WTC11 (cell line): ENCODE measurements around the gene TLE4. TPM values are rescaled to one million over a fixed set of nuclear protein-coding genes. Genes with fewer than 3 reads are reported as not detected.

ENCODE experiments used
- ATAC-seq: fragments of 200-7000 bp; cut with Tn5 transposase; 2 replicates; pipeline ENCODE4 v1.10.0; 2021; ENCODE audit warnings: mild to moderate bottlenecking, moderate library complexity
- CTCF ChIA-PET: fragments of 300-600 bp; sonication (Branson Sonifier 250); formaldehyde crosslinking; loops from one replicate; lab custom pipeline; 2021; ENCODE audit warnings: antibody characterized with exemption; lab: Charles Lee
- POLR2A ChIA-PET: fragments of 350-600 bp; sonication (Branson Sonifier 250); formaldehyde crosslinking; loops from one replicate; lab custom pipeline; 2021; ENCODE audit warnings: antibody characterized with exemption; lab: Charles Lee
- DNase-seq: peaks from one replicate; pipeline ENCODE4 v3.0.0; 2021; ENCODE audit warnings: low spot score
- H3K27ac Mint-ChIP-seq: 2 replicates; pipeline ENCODE4 v1.8.0; 2021; ENCODE audit warnings: mixed read lengths
- H3K27me3 Mint-ChIP-seq: 2 replicates; pipeline ENCODE4 v1.8.0; 2021; ENCODE audit warnings: low read depth, mild to moderate bottlenecking, moderate library complexity, mixed read lengths
- H3K36me3 Mint-ChIP-seq: 2 replicates; pipeline ENCODE4 v1.8.0; 2021; ENCODE audit warnings: mixed read lengths
- H3K4me1 Mint-ChIP-seq: 2 replicates; pipeline ENCODE4 v1.8.0; 2022; ENCODE audit warnings: mixed read lengths
- H3K4me3 Mint-ChIP-seq: 2 replicates; pipeline ENCODE4 v1.8.0; 2021; ENCODE audit warnings: mild to moderate bottlenecking, moderate library complexity, mixed read lengths
- H3K9me3 Mint-ChIP-seq: 2 replicates; pipeline ENCODE4 v1.8.0; 2021; ENCODE audit warnings: mixed read lengths
- CBFB ChIP-seq: sonication (generic); formaldehyde crosslinking; IDR thresholded peaks from 2 replicates; pipeline ENCODE4 v1.8.1; 2022; ENCODE audit warnings: mild to moderate bottlenecking, low read depth, missing genetic modification reagents
- E2F1 ChIP-seq: sonication (generic); formaldehyde crosslinking; IDR thresholded peaks from 2 replicates; pipeline ENCODE4 v1.8.0; 2022; ENCODE audit warnings: mild to moderate bottlenecking, missing genetic modification reagents
- ETV6 ChIP-seq: sonication (generic); formaldehyde crosslinking; IDR thresholded peaks from 2 replicates; pipeline ENCODE4 v1.8.1; 2022; ENCODE audit warnings: mild to moderate bottlenecking, missing genetic modification reagents
- FOXJ3 ChIP-seq: sonication (generic); formaldehyde crosslinking; IDR thresholded peaks from 2 replicates; pipeline ENCODE4 v1.9.0; 2021; ENCODE audit warnings: missing genetic modification reagents, mild to moderate bottlenecking, borderline replicate concordance
- GTF2I ChIP-seq: fragments of 250-450 bp; sonication (Bioruptor Pico); conservative IDR thresholded peaks from 2 replicates; pipeline ENCODE4 v1.4.0; 2021; ENCODE audit warnings: mild to moderate bottlenecking
- NR3C1 ChIP-seq: sonication (generic); formaldehyde crosslinking; conservative IDR thresholded peaks from 2 replicates; pipeline ENCODE4 v1.8.1; 2023; ENCODE audit warnings: low read depth, mild to moderate bottlenecking, missing genetic modification reagents
- RORB ChIP-seq: fragments of 250-450 bp; sonication (Bioruptor Pico); IDR thresholded peaks from 2 replicates; pipeline ENCODE4 v1.9.0; 2021; ENCODE audit warnings: mild to moderate bottlenecking
- TCF7 ChIP-seq: sonication (generic); formaldehyde crosslinking; IDR thresholded peaks from 2 replicates; pipeline ENCODE4 v1.8.0; 2022; ENCODE audit warnings: mild to moderate bottlenecking, low read depth, missing genetic modification reagents, moderate library complexity
- TEAD4 ChIP-seq: sonication (generic); formaldehyde crosslinking; IDR thresholded peaks from 2 replicates; pipeline ENCODE4 v1.8.0; 2022; ENCODE audit warnings: mild to moderate bottlenecking, missing genetic modification reagents
- ZNF121 ChIP-seq: sonication (generic); formaldehyde crosslinking; IDR thresholded peaks from 2 replicates; pipeline ENCODE4 v1.8.0; 2023; ENCODE audit warnings: missing genetic modification reagents
- ZNF232 ChIP-seq: sonication (generic); formaldehyde crosslinking; IDR thresholded peaks from 2 replicates; pipeline ENCODE4 v1.8.0; 2022; ENCODE audit warnings: mild to moderate bottlenecking, missing genetic modification reagents
- ZNF281 ChIP-seq: sonication (generic); formaldehyde crosslinking; IDR thresholded peaks from 2 replicates; pipeline ENCODE4 v1.8.0; 2023; ENCODE audit warnings: mild to moderate bottlenecking, missing genetic modification reagents
- ZNF423 ChIP-seq: fragments of 250-450 bp; sonication (Bioruptor Pico); IDR thresholded peaks from 2 replicates; pipeline ENCODE4 v2.1.2; 2022; ENCODE audit warnings: mild to moderate bottlenecking, moderate library complexity
- ZSCAN18 ChIP-seq: fragments of 250-450 bp; sonication (Bioruptor Pico); IDR thresholded peaks from 2 replicates; pipeline ENCODE4 v2.1.2; 2022; ENCODE audit warnings: mild to moderate bottlenecking, moderate library complexity
- total RNA-seq: library from RNA; stranded (reverse); gene quantifications from 3 replicates; pipeline ENCODE4 v1.2.3, GENCODE V29; 2021
- TF ChIP-seq, protein P1 (sequence below): fragments of 250-450 bp; sonication (Bioruptor Pico); IDR thresholded peaks from 2 replicates; pipeline ENCODE4 v1.9.0; 2021; ENCODE audit warnings: moderate library complexity, mild to moderate bottlenecking, inconsistent platforms, borderline replicate concordance
- TF ChIP-seq, protein P2 (sequence below): sonication (generic); formaldehyde crosslinking; IDR thresholded peaks from 2 replicates; pipeline ENCODE4 v1.8.1; 2023; ENCODE audit warnings: mild to moderate bottlenecking, missing genetic modification reagents, borderline replicate concordance
- TF ChIP-seq, protein P3 (sequence below): sonication (generic); formaldehyde crosslinking; IDR thresholded peaks from 2 replicates; pipeline ENCODE4 v1.8.0; 2022; ENCODE audit warnings: mild to moderate bottlenecking, missing genetic modification reagents
- TF ChIP-seq, protein P4 (sequence below): sonication (generic); formaldehyde crosslinking; IDR thresholded peaks from 2 replicates; pipeline ENCODE4 v1.8.0; 2023; ENCODE audit warnings: missing genetic modification reagents, mild to moderate bottlenecking, borderline replicate concordance
- TF ChIP-seq, protein P5 (sequence below): fragments of 250-450 bp; sonication (Bioruptor Pico); IDR thresholded peaks from 2 replicates; pipeline ENCODE4 v1.9.0; 2021; ENCODE audit warnings: mild to moderate bottlenecking

Gene TLE4
- total RNA-seq, 1 experiment from 2014 or later = 48.1 TPM

DNA sequence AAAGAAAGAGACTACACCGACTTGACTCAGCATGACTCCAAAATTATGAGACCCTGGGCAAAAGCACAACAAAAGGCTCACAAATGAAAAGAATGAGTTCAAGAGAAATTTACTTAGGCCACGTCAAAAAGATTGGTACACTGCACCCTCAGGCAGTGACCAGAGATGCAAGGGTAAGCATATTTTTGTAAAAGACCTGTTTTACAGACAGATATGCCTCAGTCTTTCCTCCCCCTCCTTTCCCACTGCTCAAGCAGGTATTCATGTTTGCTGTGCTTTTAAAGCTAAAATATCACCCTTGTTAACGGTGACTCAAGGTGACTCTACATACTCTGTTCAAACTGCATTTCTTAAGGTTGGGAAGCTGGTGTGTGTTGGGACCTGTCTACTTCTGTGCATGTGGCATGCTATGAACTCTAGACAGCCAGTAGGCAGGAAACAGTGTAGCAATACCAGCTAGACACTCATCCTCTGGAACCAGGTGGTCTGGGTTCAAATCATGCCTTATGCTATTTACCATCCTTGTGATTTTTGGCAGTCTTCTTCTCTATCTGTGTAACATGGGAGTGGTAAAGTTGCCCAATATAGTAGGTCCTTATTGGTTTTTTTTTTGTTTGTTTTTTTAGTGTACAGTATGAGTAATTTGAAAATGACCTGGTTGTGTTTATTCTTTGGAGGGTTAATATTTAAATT is 98.7 kb downstream of the TLE4 start (continued):
- TF ChIP-seq ZSCAN18 (CRISPR knock-in tag) = no peak
- TF ChIP-seq ETV6 (CRISPR knock-in tag) = no peak
- no peak for TF ChIP-seq E2F1

- no peak for DNase-seq
- no peaks in the 10 kb centered on the region; the same call in 1 of the 2 replicates for H3K36me3 Mint-ChIP-seq
- ChIA-PET POLR2A (no interaction called here), CTCF (no interaction called here)
- peaks cover 72% of the 10 kb centered on the region for H3K4me1 Mint-ChIP-seq
- H3K27ac Mint-ChIP-seq = no peak overlapping the region; the same call in 1 of the 2 replicates
- ATAC-seq = peak; percentile 38; the same call in 1 of the 2 replicates
- H3K9me3 Mint-ChIP-seq = no peaks in the 10 kb centered on the region
- H3K4me3 Mint-ChIP-seq = no peak overlapping the region
- H3K27me3 Mint-ChIP-seq = no peaks in the 10 kb centered on the region
- TF ChIP-seq TCF7 (CRISPR knock-in tag) = no peak
- TF ChIP-seq, protein P1, sequence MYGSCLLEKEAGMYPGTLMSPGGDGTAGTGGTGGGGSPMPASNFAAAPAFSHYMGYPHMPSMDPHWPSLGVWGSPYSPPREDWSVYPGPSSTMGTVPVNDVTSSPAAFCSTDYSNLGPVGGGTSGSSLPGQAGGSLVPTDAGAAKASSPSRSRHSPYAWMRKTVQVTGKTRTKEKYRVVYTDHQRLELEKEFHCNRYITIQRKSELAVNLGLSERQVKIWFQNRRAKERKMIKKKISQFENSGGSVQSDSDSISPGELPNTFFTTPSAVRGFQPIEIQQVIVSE (CRISPR knock-in tag) = no peak
- no peak for TF ChIP-seq ZNF232 (CRISPR knock-in tag)
- no peak for TF ChIP-seq RORB (CRISPR knock-in tag)
- TF ChIP-seq TEAD4 (CRISPR knock-in tag) = no peak
- no peak for TF ChIP-seq ZNF423 (CRISPR knock-in tag)
- TF ChIP-seq, protein P2, sequence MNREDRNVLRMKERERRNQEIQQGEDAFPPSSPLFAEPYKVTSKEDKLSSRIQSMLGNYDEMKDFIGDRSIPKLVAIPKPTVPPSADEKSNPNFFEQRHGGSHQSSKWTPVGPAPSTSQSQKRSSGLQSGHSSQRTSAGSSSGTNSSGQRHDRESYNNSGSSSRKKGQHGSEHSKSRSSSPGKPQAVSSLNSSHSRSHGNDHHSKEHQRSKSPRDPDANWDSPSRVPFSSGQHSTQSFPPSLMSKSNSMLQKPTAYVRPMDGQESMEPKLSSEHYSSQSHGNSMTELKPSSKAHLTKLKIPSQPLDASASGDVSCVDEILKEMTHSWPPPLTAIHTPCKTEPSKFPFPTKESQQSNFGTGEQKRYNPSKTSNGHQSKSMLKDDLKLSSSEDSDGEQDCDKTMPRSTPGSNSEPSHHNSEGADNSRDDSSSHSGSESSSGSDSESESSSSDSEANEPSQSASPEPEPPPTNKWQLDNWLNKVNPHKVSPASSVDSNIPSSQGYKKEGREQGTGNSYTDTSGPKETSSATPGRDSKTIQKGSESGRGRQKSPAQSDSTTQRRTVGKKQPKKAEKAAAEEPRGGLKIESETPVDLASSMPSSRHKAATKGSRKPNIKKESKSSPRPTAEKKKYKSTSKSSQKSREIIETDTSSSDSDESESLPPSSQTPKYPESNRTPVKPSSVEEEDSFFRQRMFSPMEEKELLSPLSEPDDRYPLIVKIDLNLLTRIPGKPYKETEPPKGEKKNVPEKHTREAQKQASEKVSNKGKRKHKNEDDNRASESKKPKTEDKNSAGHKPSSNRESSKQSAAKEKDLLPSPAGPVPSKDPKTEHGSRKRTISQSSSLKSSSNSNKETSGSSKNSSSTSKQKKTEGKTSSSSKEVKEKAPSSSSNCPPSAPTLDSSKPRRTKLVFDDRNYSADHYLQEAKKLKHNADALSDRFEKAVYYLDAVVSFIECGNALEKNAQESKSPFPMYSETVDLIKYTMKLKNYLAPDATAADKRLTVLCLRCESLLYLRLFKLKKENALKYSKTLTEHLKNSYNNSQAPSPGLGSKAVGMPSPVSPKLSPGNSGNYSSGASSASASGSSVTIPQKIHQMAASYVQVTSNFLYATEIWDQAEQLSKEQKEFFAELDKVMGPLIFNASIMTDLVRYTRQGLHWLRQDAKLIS (CRISPR knock-in tag) = no peak
- TF ChIP-seq ZNF121 (CRISPR knock-in tag) = no peak
- TF ChIP-seq NR3C1 (CRISPR knock-in tag) = no peak
- no peak for TF ChIP-seq GTF2I (CRISPR knock-in tag)
- TF ChIP-seq ZNF281 = no peak
- TF ChIP-seq, protein P3, sequence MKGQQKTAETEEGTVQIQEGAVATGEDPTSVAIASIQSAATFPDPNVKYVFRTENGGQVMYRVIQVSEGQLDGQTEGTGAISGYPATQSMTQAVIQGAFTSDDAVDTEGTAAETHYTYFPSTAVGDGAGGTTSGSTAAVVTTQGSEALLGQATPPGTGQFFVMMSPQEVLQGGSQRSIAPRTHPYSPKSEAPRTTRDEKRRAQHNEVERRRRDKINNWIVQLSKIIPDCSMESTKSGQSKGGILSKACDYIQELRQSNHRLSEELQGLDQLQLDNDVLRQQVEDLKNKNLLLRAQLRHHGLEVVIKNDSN (CRISPR knock-in tag) = no peak
- TF ChIP-seq, protein P4, sequence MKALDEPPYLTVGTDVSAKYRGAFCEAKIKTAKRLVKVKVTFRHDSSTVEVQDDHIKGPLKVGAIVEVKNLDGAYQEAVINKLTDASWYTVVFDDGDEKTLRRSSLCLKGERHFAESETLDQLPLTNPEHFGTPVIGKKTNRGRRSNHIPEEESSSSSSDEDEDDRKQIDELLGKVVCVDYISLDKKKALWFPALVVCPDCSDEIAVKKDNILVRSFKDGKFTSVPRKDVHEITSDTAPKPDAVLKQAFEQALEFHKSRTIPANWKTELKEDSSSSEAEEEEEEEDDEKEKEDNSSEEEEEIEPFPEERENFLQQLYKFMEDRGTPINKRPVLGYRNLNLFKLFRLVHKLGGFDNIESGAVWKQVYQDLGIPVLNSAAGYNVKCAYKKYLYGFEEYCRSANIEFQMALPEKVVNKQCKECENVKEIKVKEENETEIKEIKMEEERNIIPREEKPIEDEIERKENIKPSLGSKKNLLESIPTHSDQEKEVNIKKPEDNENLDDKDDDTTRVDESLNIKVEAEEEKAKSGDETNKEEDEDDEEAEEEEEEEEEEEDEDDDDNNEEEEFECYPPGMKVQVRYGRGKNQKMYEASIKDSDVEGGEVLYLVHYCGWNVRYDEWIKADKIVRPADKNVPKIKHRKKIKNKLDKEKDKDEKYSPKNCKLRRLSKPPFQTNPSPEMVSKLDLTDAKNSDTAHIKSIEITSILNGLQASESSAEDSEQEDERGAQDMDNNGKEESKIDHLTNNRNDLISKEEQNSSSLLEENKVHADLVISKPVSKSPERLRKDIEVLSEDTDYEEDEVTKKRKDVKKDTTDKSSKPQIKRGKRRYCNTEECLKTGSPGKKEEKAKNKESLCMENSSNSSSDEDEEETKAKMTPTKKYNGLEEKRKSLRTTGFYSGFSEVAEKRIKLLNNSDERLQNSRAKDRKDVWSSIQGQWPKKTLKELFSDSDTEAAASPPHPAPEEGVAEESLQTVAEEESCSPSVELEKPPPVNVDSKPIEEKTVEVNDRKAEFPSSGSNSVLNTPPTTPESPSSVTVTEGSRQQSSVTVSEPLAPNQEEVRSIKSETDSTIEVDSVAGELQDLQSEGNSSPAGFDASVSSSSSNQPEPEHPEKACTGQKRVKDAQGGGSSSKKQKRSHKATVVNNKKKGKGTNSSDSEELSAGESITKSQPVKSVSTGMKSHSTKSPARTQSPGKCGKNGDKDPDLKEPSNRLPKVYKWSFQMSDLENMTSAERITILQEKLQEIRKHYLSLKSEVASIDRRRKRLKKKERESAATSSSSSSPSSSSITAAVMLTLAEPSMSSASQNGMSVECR (CRISPR knock-in tag) = no peak
- TF ChIP-seq, protein P5, sequence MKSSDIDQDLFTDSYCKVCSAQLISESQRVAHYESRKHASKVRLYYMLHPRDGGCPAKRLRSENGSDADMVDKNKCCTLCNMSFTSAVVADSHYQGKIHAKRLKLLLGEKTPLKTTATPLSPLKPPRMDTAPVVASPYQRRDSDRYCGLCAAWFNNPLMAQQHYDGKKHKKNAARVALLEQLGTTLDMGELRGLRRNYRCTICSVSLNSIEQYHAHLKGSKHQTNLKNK (CRISPR knock-in tag) = no peak
- no peak for TF ChIP-seq FOXJ3
- no peak for TF ChIP-seq CBFB (CRISPR knock-in tag)
Measured at GRCh38 chr9:79671558-79671957, 99.8 kb downstream of the TLE4 start.
